GM12864 (cell line): ENCODE measurements around the gene SMCHD1.

Source experiments
- DNase-seq: peaks from one replicate; pipeline ENCODE4 v3.0.0-alpha.2; 2011; ENCODE audit warnings: low read depth
- H3K4me3 ChIP-seq: 2 replicates; pipeline ENCODE4 v1.5.1; 2011; ENCODE audit warnings: mild to moderate bottlenecking, low read depth, low read length, control low read depth
- TF ChIP-seq, protein P1 (sequence below): IDR thresholded peaks from 2 replicates; pipeline ENCODE4 v1.5.1; 2011; ENCODE audit warnings: low read depth, mild to moderate bottlenecking, moderate library complexity, low read length, control low read depth, inconsistent platforms; ENCODE audit errors: missing control alignments

Gene SMCHD1

DNA sequence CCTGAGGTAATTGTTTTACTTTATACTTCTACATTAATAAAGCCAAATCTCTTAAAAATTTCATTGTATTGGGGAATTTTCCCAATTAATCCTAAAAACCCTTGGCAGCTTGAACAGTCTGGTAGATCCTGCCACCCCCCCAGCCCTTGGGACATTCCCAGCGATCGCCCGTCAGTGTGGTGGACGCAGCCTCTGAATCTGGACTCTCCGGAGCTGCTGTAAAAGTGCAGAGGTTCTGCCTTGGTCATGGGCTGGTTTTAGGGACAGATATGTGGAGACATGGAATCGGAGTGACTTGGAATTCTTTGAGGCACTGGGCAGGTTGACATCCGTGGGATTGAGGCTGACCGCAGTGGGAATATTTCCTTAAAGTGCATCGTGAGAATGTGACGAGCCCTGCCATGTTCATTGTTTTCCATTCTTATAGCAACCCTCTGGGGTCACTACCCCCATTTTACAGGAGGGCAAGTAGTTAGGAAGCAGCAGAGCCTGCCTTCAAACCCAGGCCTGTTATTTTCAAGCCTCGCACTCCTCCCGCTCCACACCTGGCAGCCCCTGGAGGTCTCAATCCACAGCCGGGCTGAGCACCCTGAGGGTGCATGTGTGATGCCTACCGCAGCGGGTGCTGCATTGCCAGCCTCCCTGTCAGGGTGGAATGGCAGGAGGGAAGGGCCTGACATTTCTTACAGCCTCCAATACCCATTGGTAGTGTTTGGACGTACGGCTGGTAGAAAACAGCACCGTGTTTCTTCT is 197.8 kb downstream of the SMCHD1 start:
- TF ChIP-seq, protein P1, sequence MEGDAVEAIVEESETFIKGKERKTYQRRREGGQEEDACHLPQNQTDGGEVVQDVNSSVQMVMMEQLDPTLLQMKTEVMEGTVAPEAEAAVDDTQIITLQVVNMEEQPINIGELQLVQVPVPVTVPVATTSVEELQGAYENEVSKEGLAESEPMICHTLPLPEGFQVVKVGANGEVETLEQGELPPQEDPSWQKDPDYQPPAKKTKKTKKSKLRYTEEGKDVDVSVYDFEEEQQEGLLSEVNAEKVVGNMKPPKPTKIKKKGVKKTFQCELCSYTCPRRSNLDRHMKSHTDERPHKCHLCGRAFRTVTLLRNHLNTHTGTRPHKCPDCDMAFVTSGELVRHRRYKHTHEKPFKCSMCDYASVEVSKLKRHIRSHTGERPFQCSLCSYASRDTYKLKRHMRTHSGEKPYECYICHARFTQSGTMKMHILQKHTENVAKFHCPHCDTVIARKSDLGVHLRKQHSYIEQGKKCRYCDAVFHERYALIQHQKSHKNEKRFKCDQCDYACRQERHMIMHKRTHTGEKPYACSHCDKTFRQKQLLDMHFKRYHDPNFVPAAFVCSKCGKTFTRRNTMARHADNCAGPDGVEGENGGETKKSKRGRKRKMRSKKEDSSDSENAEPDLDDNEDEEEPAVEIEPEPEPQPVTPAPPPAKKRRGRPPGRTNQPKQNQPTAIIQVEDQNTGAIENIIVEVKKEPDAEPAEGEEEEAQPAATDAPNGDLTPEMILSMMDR = no peak
- no peak for DNase-seq
- H3K4me3 ChIP-seq = no peak overlapping the region

DNA sequence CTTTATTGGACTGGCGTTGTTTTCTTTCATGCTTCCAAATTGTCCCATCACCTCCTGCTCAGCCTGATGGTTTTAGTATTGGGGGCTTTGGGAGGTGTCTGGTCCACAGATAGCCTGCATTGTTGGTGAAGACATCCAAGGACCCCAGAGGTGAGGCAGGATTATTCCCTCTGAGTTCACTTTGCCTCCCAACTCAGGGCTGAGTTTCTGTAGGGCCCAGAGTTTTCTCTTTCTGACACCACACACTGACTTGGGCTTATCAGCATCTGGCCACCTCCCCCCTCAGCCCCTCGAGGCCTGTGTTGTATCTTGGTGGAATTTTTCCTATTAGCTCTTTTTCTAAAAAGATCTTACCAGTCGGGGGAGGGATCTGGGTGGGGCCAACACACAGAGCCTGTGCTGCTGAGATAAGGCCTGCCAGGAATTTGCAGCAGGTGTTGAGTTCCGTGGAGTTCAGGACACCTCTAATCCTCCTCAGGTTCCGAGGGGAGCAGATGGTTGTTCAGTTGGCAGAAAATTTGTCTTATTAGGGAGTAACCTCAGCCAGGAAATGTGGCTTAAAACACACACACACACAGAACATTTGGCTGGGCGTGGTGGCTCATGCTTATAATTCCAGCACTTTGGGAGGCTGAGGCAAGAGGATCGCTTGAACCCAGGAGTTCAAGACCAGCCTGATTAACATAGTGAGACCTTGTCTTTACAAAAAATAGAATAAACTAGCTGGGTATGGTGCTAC is 198.6 kb downstream of the SMCHD1 start:
- no peak for DNase-seq
- no peak overlapping the region for H3K4me3 ChIP-seq
- TF ChIP-seq, protein P1 = no peak
